GM21526 (cell line): ENCODE measurements around the gene NR2F2.

ENCODE experiments used
- ATAC-seq: cut with Tn5 transposase; IDR thresholded peaks from one replicate; pipeline ENCODE4 v1.9.1; 2021; ENCODE audit warnings: moderate library complexity; ENCODE audit not compliant: unreplicated experiment, low FRiP score

NR2F2 gene

DNA sequence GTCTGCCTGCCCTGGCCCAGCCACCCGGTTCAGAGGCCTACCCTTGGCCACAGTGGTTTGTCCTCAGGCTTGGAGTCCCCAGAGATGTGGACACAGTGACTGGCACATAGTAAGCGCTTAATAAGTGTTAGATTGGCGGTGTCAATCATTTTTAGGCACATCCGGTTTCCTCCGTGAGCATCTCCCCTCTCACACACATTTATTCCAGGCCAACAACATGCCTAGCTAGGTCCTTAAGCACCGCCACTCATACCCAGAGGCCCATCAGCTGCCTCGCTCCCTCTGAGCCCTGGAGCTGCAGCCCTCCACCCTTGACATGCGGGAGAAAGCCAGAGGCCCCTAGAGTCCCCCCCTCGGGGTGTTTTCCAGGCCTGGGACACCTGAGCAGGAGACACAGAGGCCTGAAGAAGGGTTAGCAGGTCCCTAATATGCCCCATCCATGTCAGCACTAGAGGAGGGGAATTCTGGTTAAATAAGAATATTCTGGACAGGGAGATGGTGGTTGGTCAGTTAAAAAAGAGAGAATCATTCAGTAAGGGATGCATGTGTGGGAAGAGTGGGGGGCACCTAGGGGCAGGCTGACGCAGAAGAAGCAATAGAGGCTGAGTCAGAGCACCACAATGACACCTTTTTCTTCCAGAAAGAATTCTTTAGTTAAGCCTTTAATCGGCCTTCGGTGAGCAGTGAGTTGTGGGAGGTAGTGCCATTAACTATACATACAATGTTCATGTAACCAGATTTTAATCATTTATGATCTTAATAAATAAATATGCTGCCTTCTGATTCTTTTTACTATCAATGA, 22.3 kb downstream of the NR2F2 start:
- ATAC-seq, result no peak

DNA sequence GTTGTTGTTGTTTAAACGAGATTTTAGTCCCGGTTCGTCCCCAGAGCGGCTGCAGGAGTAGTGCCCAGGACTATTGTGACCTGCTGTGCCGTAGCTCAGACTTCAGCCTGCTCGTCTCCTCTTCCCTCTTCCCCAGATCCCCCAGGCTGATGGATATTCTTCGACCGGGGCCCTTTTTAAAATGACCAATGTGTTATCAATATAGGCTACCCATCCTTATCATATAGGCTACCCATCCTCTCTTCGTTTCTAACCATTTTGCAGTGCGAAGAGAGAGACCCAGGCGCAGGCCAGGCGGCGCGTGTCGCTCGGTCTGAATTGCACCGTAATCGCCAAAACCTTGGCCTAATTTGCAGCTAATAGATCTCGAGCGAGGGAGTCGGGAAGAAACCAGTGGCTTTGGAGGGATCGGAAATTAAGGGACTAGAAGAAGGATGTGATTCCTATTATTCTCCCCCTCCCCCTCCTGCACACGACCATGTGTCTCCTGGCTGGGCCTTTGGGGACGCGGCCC, 23.0 kb downstream of the NR2F2 start:
- no peak for ATAC-seq

DNA sequence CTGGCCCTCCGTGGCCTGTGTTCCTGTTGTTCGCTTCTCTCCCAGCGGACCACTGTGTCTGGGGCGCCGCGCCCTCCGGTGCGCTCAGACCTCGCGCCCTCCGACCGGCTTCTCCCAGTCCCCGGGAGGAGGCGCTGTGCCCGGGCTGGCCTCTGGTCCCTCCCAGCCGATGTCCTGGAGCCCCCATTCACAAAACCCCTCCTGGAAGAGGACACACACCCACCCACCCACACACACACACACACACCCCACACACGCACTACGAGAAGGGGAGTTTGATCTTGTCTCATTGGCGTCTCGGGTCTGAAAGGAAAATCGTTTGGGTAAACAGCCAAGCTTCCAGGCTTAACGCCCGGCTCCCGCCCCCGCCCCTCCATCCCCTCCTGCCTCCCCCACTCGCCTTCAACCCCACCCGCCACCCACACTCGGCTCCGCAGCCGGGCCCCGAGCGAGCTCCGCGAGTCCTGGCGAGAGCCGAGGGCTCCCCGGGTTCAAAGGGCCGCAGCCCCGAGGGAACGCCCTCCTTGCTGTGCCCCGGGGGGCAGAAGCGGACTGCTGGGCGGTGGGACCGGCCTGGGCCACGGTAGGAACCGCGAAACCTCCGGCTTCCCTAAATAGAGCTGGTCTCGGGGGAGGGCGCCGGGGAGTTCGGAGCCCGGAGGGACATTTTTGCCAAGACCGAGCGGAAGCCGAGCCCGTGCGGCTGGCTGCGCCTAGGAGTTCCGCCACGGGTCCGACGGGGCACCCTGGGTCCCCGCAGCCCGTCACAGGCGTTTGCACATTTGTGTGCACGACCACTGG, 23.6 kb downstream of the NR2F2 start:
- no peak for ATAC-seq

DNA sequence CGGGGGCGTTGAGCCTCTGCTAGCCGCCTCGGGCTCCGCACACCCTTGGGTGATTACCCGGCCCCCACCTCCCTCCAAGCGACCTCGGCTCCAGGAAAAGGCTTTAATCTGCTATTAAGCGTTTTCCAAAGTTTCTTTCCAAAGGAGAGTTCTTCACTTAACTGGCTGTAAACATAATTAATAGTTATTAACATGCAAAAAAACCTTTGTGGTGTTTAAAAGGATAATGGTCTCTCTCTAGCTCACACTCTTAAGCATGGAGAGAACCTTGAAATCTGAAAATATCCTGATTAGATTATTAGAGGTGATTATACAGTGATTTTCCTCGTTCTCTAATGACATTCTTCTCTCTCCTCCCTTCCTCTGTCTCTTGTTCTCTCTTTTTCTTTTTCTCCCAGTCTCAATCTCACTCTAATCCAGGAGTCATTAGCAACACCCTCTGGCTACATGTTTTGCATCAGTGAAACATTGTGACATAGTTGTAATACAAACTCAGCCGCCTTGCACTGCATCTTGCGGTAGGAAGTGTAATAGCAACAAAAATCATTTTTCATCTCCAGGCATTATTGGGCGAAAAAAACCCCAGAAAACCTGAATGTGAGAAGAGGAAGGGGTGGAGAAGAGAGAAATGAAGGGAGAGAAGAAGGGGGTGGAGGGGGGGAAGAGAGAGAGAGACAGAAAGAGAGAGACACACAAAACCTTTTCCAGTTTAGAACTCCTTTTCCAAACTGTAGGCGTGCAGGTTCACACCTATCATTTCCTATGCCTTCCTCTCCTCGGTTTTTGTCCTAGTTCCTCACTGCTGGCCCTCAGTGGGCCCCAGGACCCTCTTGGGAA, 24.4 kb downstream of the NR2F2 start:
- no peak for ATAC-seq

DNA sequence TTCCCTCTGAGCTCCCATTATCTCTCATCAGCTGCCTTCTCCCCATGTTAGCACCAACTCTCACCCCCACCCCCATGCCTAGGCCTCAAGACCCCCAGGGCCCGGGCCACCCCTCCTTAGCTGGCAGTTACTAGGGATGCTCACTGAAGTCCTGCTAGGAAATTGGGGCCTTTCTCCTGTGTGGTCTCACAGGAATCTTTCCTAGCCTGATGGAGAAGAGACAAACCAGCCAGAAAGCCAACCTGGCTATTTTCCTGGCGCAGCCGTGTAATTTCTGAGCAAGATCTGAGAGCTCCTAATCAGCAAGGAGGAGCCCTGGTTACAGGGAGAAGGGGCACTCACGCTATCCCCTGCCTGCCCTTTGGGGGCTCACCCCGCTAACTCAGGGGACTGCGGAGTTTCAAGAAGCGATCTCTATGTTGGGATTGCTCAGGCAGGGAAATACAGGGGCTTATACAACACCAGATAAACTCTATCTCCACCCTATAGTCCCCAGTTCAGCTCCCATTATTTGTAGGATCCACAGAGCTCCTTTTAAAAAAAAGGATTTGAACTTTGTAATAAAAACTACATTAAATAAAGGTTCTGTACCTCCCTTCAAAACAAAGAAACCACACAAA, 25.2 kb downstream of the NR2F2 start:
- ATAC-seq, result no peak

DNA sequence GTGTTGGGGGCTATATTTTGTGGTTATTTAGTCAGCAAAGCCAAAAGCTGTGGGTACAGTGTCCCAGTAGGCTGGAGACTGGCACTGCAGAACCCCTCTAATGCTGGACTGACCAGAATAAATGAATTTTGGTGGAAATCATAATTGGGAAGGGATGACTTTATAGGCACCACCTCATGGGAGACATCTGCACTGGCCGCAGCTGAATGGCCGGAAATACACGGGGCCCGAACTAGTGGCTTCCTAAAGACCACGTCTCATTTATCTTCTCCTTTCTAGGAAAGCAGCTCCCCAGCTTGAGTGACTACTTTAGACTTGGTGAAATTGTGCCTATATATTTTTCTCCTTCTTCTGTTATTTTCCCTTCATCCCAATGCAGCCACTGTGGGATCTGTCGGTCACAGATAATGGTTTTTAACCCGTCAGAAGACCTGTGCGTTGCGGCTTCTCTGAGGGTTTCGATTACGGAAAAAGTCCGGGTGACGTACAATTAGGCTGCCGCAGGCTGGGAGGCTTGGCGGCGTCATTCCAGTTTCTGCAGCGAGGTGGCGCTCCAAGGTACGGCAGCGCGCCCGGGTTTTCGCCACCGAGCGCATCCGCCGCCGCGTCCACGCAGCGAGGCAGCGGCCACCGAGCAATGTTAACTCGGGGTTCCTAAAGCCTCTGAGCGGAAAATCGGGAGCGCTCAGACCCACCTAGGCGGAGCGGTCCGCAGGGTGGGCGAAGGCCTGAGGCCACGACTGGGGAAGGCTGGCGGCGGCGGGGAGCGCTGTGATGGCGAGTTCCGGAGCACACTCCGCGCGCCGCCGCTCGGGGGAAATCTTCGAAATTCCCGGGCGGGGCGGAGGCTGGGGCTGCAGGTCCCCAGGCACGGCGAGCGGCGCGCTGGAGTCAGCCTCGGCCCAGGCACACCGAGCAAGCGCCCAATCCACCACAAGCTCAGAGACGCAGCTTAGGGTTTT, 26.3 kb downstream of the NR2F2 start:
- ATAC-seq, result peak; percentile 80

DNA sequence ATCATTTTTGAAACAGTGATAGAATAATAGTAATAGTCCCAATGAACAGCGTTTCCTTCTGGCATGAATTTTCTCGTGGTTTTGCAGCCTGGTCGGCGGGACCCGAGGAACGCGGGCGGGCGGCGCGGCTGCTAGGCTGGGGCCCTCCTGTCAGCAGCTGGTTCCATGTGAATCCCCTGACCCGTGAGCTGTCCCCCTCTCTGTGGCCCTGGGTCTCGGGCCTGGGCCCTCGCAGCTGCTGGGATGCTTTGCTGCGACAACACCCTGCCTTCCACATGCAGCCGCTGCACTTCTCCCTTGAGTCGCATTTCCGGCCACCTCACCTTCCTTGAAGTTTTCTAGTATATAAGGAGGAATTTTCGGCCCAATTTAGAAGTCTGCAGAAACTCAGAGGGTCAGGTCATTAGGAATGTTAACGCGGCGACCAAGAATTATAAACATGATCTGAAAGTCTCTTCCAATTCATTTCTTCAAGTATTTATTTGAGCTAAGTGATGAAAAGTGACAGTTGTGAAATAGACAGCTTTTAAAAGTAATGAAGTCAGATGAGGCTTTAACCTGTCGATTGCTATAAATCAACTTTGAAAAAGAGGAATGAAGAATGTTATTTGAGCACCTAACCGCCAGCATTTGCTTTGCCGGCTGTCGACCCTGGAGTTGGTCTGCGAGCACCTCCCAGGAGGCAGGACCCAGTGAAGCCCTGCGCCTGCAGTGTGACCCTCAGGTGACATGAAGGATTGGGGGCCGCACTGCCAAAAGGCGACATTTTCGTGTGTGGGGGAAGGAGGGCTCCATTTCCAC, 27.7 kb downstream of the NR2F2 start:
- ATAC-seq, result no peak

DNA sequence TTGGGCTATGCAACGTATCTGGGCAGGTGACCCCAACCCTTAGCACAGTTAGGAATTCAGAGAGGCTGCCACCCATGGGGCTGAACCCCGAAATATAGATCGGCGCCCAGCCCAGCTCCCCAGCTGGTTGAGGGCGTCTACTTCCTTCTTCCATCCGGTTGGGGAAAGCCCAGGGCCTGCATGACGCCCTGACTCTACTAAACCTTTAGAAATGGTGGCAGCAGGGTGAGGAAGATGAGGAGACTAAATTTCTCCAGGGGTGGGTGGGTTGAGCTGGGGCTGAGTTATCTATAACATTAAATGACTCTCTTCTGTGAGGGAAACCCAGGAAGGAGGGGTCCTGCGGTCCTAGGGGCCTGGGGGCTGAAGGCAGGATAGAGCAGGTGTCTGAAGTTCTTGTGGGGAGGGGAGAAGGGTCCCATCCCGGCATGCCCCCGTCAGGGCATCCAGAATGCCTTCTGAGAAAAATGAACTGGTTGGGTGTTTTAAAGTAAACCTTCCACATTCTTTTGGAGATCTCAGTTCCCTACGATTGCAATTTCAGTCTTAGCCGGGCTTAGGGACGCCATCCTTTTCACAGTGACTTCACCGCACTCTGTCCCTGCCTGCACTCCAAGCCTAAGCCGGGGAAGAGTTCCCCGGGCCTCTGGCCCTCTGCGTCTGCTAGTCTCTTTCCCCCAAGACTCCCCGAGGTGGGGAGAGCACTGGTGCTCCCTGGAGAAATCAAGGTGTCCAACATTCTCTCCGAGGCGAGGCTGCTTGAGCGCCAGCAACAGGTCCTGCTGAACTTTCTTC, 28.5 kb downstream of the NR2F2 start:
- no peak for ATAC-seq

DNA sequence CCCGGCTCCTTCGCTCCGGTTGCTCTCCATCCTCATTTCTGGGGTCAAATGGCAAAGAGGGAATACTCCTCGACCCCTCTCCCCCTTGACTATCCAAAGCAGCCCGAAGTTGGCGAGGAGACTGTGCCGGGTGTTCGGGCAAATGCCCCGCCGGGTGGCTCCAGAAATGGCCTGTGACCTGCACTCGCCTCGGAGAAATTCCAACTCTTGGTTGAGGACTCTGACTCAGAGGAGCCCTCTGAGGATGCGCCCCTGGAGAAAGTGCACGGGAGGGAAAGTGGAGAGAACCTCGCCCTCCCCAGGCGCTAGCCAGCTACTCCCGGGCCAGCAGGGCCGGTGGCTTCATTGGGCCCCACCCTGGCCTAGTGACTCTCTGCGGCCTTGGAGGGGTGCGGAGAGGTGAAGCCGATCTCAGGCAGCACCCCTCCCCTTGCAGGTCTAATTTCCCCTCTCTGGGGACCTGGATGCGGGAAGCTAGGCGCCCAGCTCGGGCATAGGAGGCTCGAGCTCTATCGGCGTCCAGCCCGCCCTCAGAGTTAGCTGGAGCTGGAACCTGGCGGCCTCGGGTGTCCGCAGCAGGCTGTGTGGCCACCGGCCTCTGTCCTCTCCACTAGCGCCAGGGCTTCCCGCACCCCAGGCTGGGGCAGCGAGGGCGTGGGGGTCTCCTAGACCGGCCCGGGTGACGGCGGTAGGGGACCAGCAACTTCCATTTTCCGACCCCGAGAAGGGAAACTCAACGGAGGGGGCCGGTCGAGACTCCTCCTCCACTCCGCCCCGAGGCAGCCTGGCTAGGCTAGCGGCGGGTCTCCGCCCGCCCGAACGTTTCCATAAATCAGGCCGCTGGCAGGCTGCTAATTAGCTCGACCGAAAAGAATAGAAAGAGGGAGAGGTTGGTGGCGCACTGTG, 29.4 kb downstream of the NR2F2 start:
- ATAC-seq, result no peak

DNA sequence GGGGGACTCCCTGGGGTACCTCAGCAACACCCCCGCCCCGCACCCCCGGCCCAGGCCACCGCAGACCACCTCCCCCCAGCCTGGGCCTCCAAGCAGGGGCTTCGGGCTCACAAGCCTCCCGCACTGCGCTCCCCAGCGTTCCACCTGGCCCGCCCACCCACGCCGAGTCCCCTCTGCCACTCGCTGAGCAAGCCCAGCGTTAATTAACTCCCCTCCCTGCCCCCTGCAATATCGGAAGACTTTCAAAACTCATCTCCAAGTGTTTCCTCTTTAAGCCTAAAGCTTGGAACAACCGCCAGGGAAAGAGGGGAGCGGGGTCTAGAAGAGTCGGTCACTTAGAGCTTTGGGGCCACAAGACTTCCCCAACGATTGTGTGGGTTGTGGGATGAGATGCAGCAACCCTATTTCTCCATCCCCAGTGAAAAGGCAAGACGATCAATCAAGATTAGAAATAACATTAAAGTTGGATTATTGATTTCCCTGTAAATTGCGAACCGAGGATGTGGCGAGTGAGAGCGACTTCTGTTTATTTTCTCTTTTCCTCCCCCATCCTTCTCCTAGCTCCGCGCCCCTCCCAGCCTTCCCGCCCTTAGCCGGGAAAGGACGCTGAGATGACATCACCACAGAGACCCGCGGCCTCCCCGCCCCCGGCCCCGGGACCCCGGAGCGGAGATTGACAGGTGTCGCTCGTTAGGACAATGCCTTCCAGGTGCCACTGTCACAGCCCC, 30.2 kb downstream of the NR2F2 start:
- no peak for ATAC-seq

DNA sequence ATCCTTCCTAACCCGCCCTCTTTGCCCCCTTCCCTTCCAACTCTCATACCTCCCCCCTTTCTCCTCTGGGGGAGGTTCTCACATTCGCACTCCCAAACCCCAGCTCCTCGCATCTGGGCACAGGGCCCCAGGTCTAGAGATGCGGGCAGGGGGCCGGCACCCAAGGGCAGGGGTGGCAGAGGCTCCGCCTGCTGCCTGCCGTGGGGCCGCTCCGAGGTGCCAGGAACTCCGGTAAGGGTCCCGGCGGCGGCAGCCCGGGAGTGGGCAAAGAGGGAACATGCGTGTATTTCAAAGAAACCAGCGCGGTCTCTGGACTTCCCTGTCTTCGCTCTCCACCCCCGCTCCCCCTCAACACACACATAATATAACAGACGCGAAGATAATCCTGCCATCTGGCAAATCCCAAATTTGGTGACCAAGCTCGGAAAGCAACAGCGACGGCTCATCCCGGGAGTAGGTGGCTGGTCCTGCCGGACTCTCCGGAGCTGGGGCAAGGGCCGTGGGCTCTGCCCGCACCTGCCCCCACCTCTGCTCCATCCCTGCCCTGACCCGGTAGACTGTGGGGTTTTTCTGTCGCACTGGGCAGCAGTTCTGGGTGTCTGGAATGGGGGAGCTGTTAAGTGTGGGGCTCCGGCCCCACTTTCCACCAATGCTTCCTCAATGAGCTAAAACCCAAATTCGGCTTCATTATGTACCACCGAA, 31.0 kb downstream of the NR2F2 start:
- no peak for ATAC-seq

DNA sequence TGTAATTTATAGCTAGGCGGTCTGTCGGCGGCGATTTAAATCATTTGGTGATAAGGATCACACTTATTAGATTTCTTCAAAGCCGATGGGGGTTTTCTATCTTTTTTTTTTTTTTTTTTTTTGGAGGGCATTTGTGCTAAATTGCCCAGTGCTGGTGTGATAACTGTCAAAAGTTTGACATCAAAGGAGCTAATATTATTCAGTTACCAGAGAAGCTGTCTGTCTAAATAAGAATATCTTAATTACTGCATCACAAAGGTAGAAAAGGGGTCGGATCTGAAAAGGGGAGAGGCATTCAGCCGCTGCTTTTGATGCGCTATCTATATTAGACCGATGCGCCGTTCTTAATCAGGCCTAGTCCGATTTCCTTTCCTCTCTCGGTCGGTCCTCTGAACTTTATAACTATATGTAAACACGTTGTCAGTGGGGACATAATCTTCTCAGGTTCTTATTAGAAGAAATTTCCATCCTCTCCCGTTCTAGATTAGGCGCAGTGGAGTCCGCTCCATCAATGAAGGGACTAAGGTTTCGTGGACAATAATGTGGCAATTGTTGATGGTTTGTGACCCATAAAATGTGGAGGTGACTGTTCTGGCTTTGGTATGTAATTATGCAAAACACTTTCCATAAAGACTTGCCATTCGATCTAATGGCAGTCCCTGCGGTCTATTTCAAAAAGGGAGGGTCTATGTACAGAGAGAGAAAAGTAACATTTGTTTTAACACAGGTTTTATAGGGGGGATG, 31.7 kb downstream of the NR2F2 start:
- ATAC-seq, result no peak

DNA sequence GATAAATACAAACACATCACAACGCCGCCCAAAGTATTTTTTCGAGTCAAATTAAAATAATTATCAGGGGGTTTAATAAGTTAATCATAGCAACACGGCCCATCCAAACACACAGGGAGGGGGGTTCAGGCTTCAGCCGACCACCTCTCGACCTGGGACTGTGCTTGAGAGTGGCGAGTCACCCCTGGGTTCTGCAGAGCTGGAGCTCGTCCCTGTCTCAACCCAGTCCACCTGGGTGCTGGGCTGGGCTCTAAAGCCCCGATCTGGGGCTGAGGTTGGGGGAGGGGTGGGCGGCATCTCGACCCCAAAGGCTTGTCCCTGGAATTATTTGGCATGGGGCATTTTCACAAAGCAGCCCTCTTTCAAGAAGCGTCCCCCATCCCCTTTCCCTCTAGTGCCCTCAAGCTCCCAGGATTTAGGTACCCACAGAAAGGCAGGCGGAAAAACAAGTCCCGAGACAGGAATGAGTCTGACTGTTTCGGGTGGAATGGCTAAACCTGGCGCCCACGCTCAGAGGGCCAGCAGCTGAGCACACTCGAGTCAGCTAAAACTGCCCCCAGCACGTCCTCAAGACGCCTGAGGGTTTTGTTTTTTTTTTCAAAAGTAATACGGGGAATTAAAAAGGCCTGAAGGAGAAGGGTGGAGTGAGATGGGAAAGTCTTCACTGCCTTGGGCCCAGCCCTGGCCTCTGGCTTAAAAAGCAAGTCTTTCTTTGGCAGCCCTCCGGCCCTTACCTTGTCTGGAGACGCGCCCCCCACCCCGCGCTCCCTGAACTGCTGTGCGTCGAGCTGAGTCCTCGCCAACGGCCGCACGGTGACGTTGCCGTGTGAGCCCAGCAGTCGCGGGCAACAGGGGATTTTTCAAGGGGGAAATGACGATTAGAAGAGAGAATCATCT, 32.5 kb downstream of the NR2F2 start:
- no peak for ATAC-seq

DNA sequence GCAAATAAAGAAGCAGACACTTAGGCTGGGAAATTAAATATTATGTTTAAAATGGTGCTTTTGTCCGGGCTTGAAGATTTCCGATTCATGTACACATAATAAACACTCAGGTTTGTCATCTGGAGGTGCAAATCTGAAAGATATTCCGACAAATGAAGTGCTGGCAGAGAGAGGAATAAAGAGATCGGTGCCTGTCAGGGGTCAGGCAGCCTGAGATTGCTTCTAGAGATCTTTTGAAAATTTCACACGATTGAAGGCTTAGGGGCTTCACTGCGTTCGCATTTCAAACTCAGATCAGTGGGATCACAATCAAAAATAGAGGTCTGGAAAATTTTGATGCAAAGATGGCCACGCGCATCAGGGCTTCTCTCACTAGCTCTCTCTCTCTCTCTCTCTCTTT, 33.2 kb downstream of the NR2F2 start:
- ATAC-seq, result no peak
